Measurements from ENCODE around the gene SDK2.

Gene SDK2

GRCh38 chr17:73634629-73635028, 9.6 kb downstream of the SDK2 start:
- DNase-seq (ENCODE audit: low spot score), result no peak

- no peak for DNase-seq (ENCODE audit: low spot score)
Observed at GRCh38 chr17:73633736-73634135, 10.5 kb downstream of the SDK2 start.

DNA sequence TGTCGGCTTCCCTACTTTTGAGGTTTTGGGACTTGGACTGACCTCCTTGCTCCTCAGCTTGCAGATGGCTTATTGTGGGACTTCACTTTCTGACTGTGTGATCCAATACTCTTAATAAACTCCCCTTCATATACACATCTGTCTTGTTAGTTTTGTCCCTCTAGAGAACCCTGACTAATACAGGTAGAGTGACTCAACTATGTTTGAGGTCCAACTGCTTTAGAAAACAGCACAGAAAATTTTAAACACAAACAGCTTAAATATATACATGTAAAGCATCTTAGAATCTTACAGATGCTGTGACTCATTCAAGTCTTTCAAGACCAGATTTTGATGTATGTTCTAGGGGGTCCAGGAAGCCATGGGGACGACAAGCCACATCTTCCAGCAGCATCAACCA, 11.7 kb downstream of the SDK2 start:
- no peak for DNase-seq (ENCODE audit: low spot score)

DNA sequence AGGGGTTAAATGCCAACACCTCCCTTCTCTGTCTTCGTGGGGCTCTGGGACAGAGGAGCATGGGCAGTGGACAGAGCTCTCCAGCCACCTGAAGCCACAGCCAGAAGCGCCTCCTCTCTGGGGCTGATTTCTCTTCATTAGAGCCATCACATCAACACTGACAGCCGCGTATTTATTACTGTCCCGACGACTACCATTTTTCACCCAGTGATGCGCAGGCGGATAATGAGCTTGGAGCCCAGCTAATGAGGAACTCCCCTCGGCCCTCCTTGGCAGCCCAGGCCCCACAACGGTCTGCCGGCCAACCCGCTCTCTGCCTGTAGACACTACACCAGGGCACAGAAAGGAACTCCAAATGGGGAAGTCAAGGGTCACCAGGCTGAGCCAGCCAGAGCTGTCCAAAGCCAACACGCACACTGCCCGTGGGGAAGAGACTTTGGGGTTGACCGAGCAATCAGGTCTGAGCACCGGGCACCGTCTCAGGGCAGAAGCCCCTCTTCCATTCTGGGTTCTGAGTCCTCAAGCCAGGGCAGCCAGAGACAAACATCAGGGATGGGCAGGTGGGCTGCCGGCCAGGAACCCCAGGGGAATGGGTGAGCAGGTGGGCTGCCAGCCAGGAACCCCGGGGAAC, 13.2 kb downstream of the SDK2 start:
- no peak for DNase-seq (ENCODE audit: low spot score)

GRCh38 chr17:73630531-73630930, 13.7 kb downstream of the SDK2 start:
- DNase-seq (ENCODE audit: low spot score), result no peak

DNA sequence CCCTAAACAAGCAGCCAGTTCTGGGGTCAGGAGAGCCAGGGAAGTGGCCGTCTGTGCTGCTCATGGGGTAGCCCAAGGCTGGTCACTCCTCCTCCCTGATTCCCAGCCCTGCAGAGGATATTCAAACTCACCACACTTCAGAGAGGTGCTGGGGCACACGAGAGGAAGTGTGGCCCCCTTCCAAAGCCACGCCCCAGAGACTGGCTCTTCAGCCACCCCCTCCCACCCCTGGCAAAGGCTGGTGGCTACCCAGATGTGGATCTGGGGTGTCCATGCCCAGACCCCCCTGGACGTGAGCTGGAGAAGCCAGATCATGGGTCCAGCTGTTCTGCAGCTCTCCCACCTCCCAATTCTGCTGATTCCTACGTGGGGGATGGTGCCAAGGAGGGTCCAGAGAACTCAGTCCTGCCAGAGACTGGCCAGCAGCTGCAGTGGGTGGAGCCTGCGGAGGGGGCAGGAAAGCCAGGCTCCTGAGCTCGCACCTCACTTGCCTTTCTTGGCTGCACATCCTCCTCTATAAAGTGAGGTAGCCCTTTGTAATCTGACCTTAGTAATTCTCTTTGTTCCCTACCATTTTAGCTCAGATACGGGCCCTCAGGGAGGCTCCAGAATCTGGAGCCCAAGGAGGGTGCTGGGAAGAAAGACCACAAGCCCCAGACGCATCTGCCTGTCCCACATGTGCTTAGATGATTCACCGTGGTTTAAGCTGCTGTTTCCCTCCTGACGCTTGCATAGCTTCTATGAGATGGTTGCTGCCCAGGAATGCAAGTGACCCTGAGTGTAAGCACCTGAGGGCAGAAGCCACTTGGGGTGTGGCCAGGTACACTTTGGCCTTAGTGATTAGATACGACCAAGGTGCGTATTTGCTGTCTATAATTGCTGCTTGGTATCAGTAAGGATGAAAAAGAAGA, 15.3 kb downstream of the SDK2 start:
- DNase-seq (ENCODE audit: low spot score), result no peak

- DNase-seq (ENCODE audit: low spot score), result no peak
Observed at GRCh38 chr17:73625991-73626673, 18.1 kb downstream of the SDK2 start.

DNA sequence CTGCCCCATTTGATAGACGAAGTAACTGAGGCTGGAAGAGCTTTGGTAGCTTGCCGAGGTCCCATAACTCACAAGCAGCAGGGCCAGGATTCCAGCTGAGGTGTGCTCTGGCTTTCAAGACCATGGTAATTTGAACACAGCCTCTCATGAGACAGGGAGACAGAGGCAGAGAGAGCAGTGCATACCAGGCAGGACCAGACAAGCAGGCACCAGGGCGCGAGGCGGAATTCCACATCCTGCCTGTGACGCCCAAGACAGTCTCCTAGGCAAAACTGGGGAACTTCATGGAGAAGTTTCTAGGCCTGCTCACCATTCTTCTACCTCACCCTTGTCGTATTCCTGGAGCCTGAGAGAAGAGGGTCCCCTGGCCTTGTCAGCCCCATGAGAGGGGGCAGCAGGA, 19.2 kb downstream of the SDK2 start:
- no peak for DNase-seq (ENCODE audit: low spot score)

DNA sequence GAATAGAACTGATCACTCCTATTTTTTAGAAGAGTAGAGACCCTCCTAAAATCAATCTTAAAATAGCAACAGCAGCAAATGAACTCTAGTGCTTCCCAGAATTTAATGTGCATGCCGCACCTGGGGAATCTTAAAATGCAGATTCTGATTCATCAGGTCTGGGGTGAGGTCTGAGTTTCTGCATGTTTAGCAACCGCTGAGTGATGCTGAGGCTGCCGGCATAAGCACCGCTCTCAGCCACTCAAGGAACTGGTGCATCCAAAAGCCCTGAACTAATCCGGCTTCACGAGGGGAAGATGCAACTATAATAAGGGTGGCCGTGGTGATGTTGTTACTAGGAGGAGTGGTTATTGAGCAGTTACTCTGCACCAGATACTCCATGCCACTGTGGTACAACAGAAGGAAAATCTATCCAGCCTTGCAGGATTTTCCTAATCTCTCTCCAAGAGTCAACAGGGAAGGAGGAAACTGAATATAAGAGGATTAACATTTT, 19.7 kb downstream of the SDK2 start:
- DNase-seq (ENCODE audit: low spot score), result no peak

GRCh38 chr17:73623818-73624217, 20.4 kb downstream of the SDK2 start:
- no peak for DNase-seq (ENCODE audit: low spot score)

- no peak for DNase-seq (ENCODE audit: low spot score)
Observed at GRCh38 chr17:73623247-73623646, 21.0 kb downstream of the SDK2 start.

DNA sequence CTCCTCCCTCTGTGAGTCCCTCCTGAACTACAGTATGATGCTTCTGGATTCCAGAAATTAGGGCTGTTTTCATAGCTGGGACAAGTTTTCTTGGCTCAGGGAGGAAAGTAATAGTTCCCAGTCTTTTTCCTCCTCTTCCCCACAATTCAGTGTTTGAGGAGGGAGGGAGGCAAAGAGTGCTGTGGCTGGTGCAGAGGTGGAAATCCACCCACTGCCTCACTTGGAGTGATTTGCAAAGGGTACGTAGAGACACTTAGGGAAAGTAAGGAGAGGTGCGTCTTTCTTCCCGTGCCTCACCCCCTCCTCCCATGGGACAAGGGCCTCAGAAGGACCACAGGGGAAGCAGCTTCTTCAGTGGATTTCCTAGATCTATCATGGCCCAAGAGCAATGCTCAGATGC, 21.9 kb downstream of the SDK2 start:
- no peak for DNase-seq (ENCODE audit: low spot score)

- DNase-seq (ENCODE audit: low spot score), result no peak
Observed at GRCh38 chr17:73621685-73622084, 22.6 kb downstream of the SDK2 start.

DNA sequence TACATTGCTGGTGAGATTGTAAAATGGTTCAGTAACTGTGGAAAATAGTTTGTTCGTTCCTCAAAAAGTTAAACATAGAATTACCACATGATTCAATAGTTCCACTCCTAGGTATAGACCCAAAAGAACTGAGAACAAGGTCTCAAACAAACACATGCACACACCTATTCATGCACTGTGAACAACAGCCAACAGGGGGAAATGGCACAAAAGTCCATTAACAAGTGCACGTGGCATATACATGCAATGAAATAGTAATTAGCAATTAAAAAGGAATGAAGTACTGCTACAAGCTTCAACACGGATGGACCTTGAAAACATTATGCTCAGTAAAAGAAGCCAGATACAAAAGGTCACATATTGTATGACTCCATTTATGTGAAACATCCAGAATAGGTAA, 23.8 kb downstream of the SDK2 start:
- no peak for DNase-seq (ENCODE audit: low spot score)

DNA sequence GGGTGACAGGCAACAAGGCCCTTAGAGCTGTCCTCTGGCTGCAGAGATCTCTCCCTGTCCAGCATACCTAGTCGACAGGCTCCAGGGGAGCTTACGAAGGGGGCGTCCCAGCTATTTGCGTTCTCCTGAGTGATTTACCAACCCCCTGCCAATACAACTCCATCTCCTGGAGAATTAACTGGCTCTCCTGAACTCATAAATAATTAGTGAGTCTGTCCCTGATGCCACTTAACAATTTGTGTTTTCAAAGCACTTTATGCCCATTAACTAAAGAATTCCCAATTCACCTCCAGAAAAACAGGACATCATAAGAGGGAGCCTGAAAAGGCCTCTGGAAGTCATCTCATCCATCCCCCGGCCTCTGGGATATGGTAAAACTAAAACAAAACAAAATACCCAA, 26.7 kb downstream of the SDK2 start:
- DNase-seq (ENCODE audit: low spot score), result no peak

DNA sequence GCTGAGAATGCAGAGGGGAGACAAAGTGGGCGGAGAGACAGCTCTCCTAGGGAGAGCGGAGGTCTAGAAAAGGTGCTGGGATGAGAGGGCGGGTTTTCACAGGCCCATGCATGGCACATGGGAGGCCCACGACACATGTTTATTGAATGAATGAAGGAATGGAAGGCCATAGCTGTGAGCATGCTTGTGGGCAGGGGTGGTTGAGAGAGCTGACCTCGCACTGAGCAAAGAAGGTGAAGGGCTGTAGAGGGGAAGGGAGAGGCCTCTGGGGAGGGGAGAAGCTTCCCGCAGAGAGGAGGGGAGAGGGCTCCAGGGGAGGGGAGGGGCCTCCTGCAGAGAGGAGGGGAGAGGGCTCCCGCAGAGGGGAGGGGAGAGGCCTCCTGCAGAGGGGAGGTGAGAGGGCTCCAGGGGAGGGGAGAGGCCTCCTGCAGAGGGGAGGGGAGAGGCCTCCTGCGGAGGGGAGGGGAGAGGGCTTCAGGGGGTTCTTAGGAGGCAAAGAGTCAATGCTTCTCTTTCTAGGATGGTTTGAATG, 27.3 kb downstream of the SDK2 start:
- DNase-seq (ENCODE audit: low spot score), result no peak

- no peak for DNase-seq (ENCODE audit: low spot score)
Observed at GRCh38 chr17:73616120-73616872, 27.9 kb downstream of the SDK2 start.

GRCh38 chr17:73614256-73614655, 30.0 kb downstream of the SDK2 start:
- DNase-seq (ENCODE audit: low spot score), result no peak

GRCh38 chr17:73613271-73614233, 30.7 kb downstream of the SDK2 start:
- no peak for DNase-seq (ENCODE audit: low spot score)

DNA sequence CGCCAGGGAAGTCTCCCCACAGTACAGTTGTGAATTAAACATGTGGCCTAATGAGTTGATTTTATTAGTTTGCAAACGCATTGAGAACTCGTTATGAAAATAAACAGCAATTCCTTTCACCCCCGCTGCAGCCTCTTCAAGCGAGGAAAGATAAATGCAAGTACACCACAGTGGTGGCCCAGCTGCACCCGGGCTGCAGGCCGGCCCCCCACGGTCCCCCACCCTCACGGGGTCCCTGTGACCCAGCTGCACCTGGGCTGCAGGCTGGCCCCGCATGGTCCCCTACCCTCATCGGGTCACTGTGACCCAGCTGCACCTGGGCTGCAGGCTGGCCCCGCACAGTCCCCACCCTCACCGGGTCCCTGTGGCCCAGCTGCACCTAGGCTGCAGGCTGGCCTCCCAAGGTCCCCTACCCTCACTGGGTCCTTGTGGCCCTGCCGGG, 32.2 kb downstream of the SDK2 start:
- DNase-seq (ENCODE audit: low spot score), result no peak

GRCh38 chr17:73611630-73612029, 32.6 kb downstream of the SDK2 start:
- DNase-seq (ENCODE audit: low spot score), result no peak

Measured in activated CD4-positive, alpha-beta T cell treated with anti-CD3 and anti-CD28 coated beads, Interleukin-2, Interleukin-4, amounts not matched to agents 100 ng/mL and 50 ng/mL, durations not matched to agents 16 hours and 8 hours (primary cell).